Fibroblast of the aortic adventitia (primary cell): ENCODE measurements around the gene TSPAN31. TPM values are rescaled to one million over a fixed set of nuclear protein-coding genes. Genes with fewer than 3 reads are reported as not detected.

Experiments
- DNase-seq: peaks from one replicate; pipeline ENCODE4 v3.0.0-alpha.2; 2010; ENCODE audit warnings: low read depth
- H3K4me3 ChIP-seq: 2 replicates; pipeline ENCODE4 v1.5.1; 2011; ENCODE audit warnings: low read depth, mild to moderate bottlenecking, control low read depth, low read length, moderate library complexity
- CTCF ChIP-seq: IDR thresholded peaks from 2 replicates; pipeline ENCODE4 v1.5.1; 2011; ENCODE audit warnings: mild to moderate bottlenecking, low read length, control low read depth, inconsistent platforms; ENCODE audit not compliant: insufficient read depth
- total RNA-seq: library from RNA; depleted of rRNA; stranded (reverse); fragments of >200 nt; gene quantifications from 2 replicates; pipeline ENCODE4 v1.2.3, GENCODE V29; 2012; ENCODE audit warnings: low replicate concordance

Gene TSPAN31
- 17.3 and 43.9 TPM in 2 replicates for total RNA-seq

GRCh38 chr12:57744777-57745484 is at the start of gene TSPAN31:
TSS of gene TSPAN31 (plus strand) at chr12:57745039. CDS start at chr12:57745155, 116 bp downstream.
- no peak for TF ChIP-seq CTCF
- H3K4me3 ChIP-seq: peak within 1 kb of the TSS; percentile 94
- peak; percentile 99 for DNase-seq

GRCh38 chr12:57695770-57696432 is 48.9 kb upstream of the TSPAN31 start:
- DNase-seq: no peak
- TF ChIP-seq CTCF: no peak
- H3K4me3 ChIP-seq: no peak overlapping the region

GRCh38 chr12:57697076-57697475 is 47.8 kb upstream of the TSPAN31 start:
- TF ChIP-seq CTCF: no peak
- no peak overlapping the region for H3K4me3 ChIP-seq
- DNase-seq: no peak

- H3K4me3 ChIP-seq: no peak overlapping the region
- no peak for DNase-seq
- TF ChIP-seq CTCF: no peak
These were observed 46.4 kb upstream of the TSPAN31 start for GRCh38 chr12:57698414-57698813.

GRCh38 chr12:57700317-57700716 is 44.5 kb upstream of the TSPAN31 start:
- DNase-seq: no peak
- no peak overlapping the region for H3K4me3 ChIP-seq
- no peak for TF ChIP-seq CTCF

- no peak for DNase-seq
- TF ChIP-seq CTCF: no peak
- H3K4me3 ChIP-seq: no peak overlapping the region
These were observed 37.6 kb upstream of the TSPAN31 start for GRCh38 chr12:57707250-57707649.
